Activated T-cell treated with anti-CD3 and anti-CD28 coated beads, Interleukin-2, amount 50 U/mL, for 48 hours (primary cell): Measurements from ENCODE around the gene VPS54.
A peak's percentile ranks its signal among the peaks of the same experiment; 100 is the strongest.

Experiments
- DNase-seq, 2 experiments: peaks; one replicate each; pipeline ENCODE4 v3.0.0-alpha.2; 2020

Gene VPS54, protein sequence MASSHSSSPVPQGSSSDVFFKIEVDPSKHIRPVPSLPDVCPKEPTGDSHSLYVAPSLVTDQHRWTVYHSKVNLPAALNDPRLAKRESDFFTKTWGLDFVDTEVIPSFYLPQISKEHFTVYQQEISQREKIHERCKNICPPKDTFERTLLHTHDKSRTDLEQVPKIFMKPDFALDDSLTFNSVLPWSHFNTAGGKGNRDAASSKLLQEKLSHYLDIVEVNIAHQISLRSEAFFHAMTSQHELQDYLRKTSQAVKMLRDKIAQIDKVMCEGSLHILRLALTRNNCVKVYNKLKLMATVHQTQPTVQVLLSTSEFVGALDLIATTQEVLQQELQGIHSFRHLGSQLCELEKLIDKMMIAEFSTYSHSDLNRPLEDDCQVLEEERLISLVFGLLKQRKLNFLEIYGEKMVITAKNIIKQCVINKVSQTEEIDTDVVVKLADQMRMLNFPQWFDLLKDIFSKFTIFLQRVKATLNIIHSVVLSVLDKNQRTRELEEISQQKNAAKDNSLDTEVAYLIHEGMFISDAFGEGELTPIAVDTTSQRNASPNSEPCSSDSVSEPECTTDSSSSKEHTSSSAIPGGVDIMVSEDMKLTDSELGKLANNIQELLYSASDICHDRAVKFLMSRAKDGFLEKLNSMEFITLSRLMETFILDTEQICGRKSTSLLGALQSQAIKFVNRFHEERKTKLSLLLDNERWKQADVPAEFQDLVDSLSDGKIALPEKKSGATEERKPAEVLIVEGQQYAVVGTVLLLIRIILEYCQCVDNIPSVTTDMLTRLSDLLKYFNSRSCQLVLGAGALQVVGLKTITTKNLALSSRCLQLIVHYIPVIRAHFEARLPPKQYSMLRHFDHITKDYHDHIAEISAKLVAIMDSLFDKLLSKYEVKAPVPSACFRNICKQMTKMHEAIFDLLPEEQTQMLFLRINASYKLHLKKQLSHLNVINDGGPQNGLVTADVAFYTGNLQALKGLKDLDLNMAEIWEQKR

DNA sequence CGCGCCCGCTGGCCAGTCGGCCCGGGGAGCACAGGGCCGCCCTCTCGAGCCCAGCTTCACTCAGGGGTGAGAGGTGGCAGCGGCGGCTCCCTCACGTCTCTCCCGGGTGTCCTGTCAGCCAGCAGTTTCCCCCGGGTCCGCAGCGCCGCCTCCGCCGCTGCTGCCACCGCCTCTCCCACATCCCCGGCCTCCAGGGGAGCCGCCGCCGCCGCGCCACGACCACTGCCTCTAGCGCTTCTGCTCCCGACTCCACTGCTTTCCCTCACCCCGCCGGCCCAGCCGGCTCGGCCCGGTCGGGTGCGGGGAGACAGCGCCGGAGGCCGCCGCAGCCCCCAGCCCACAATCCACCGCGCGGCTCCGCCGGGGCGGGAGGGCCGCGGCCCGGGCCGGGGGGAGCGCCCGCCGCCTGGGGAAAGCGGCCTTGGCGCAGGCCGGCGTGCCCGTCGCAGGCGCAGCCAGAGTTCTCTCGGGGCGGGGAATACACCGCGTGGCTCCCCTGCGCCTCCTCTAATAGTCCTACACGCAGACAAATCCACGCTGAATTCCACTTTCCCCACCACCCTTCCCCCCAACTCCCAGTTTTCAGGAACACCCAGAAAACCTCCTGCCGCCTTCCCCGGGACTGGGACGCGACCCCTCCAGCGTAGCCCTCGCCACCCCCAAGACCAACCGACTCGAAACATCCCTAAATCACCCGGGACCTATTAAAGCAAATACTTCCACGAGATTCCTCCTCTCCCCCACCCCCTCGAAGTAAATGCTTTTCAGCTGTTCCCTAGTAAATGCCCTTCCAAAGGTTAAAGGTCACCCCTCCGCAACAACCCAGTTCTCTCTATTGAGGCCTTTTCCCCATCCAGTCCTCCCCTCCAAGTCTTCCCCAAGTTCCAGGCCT, at the start of gene VPS54:
TSS of gene VPS54 (minus strand) at position 346 of the 892 bp plus-strand sequence. CDS start 35,429 bp downstream, outside the sequence.
- peak; percentile 70 to 80 for DNase-seq

GRCh38 chr2:64067326-64067725, 48.1 kb upstream of the VPS54 start:
- DNase-seq: no peak

GRCh38 chr2:64065516-64065915, 46.3 kb upstream of the VPS54 start:
- DNase-seq: no peak

DNA sequence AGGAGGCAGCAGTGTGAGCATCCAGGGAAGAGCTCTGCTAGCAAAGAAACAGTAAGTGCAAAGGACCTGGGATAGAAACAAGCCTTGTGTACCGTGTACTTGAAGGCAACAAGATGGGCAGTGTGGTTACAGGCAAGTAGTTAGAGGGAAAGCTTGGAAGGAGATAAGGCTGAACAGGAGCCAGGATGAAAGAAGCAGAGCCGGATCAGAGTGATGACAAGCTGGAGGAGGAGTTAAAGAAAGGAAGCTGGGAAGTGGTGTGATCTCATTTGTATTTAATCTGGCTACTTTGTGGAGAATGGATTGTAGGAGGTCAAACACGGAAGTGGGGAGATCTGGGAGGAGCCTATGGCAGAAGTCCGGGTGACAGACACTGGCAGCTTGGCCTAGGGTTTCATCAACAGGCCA, 44.7 kb upstream of the VPS54 start:
- no peak for DNase-seq

DNA sequence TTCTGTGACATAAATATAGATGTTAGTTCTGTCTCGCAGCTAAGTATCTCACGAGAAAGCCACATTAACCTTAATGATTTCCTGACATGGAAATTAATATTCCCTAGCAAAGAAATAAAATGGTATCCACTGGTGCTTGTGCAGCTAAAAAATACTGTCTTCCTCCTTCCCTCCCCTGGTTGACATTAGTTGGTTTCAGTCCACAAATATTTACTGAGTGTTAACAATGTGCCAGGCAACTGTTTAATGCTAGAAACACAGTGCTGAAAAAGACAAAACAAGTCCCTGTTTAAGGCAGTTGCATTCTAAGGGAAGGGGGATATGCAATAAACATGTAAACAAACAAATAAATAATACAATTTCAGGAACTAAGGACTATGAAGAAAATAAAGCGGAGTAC, 44.2 kb upstream of the VPS54 start:
- no peak for DNase-seq

DNA sequence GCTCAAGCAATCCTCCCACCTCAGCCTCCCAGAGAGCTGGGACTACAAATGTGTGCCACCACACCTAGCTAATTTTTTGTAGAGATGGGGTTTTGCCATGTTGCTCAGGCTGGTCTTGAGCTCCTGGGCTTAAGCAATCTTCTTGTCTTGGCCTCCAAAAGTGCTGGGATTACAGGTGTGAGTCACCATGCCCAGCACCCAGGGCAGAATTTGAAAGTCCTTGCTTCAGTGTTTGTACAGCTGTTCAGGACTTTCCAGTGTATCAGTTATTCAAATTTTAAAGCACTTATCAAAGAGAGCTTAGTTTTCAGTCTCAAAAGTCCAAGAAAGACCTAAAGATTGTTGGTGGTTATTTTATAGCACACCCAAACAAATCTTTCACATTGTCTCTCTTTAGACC, 43.6 kb upstream of the VPS54 start:
- no peak for DNase-seq

DNA sequence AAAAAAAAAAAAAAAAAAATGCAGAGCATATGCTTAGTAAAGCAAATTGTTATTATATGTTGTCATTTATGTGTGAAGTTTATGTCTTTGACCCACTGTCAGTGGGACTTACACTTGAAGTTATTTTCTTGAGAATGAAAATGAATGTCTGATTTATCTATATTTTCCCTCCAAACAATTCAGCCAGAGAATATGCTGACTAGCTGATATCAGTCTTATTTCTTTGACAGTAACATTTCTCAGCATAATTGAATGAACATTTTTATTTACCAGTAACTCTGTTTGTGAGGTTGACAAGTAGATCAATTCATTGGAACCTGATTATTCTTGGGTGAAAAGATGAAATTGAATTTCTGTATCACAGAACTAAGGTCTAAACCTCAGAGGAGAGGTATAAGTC, 40.0 kb upstream of the VPS54 start:
- DNase-seq: no peak

DNA sequence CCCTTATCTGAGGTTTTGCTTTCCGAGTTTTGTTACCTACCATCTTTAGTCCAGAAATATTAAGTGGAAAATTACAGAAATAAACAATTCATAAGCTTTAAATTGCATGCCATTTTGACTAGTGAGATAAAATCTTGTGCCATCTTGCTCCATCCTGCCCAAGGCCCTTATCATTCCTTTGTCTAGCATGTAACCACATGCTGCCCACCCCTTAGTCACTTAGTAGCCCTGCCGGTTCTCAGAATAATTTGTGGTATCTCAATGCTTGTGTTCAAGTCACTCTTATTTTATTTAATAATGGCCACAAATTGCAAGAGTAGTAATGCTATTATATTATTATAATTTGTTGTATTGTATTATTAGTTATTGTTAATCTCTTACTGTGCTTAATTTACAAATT, 36.8 kb upstream of the VPS54 start:
- no peak for DNase-seq

DNA sequence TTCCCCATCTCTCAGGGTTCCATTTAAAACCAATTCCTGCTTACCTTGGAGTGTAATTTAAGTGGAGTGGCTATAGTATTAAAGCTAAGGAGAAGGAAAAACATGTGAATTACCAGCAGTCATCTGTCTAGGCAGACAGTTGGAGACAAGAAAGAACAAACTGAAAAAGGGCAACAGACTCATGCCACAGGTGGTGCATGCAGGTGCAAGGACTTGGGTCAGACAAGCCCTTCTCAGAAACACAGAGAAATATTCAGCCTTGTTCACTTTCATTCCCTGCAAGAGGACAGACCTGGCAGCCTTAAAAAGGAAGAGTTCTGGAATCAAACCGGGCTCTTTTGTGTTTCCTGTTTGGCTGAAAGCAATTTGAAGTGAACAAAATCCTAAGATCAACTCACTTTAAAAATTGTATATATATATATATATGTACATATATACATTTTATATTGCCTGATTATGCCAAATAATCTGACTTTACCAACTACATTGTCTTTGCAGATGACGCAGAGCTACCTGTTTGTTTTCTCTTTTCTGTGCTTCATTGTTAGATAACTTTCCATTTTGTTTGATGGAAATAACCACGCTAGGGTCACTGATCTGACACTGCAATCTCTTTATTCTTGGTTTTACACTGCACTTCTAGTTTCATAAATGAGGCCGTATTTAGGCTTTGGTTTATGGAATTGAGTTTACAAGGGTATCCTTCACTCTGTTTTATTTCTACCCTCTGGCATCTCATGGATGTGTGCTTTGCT, 35.1 kb upstream of the VPS54 start:
- DNase-seq: no peak

DNA sequence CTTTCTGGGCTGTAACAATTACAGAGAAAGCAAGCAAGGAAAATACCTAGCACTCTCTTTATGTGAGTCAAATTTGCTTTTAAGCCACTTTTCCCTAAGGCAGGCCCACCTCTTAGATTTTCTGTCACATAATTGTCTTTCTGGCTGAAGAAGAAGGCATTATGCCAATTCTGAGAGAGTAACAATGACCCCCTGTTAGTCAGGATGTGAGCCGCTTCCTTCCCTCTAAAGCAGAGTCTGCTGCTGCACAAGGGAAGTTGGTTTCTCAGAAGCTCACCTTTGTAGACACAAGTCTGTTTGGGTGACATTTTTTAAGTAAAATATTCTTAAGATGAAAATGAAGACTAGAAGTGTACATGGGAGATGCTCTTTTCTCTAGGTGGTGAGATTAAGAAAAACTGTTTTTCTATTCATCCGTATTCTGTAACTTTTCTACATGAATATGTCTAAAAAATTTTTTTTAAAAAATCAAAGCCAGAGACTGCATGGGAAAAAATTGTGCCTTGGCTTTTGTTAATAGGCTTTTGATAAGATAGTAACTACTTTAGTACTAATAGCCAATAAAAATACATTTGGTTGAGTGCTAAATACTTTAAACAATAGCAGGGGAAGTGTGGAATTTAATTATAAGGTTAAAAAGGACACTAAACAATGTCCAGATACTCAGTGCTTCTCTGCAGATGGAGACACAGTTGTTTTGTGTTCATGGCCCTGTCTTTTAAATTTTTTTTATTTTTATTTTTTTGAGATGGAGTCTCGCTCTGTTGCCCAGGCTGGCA, 33.4 kb upstream of the VPS54 start:
- no peak for DNase-seq

GRCh38 chr2:64049633-64050220, 30.5 kb upstream of the VPS54 start:
- peak; percentile 74 to 77 for DNase-seq

GRCh38 chr2:64045938-64046337, 26.7 kb upstream of the VPS54 start:
- DNase-seq: no peak

DNA sequence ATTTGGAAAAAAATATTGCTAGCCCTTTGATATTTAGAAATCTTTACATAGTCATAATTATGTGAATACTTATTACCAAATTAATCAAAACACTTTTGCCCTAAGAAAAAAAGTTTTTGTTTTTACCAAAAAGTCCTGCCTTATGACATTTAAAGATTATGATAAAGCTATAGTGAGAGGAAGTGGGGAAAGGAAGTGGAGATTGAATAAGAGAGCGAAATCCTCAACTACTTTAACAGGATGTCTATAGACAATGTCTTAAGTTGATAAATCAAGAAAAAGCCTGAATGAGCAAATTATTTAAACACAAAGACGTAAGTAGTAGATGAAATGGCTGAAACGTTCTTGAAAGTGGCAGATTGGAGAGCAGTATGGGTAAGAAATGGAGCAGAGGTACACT, 20.9 kb upstream of the VPS54 start:
- no peak for DNase-seq

DNA sequence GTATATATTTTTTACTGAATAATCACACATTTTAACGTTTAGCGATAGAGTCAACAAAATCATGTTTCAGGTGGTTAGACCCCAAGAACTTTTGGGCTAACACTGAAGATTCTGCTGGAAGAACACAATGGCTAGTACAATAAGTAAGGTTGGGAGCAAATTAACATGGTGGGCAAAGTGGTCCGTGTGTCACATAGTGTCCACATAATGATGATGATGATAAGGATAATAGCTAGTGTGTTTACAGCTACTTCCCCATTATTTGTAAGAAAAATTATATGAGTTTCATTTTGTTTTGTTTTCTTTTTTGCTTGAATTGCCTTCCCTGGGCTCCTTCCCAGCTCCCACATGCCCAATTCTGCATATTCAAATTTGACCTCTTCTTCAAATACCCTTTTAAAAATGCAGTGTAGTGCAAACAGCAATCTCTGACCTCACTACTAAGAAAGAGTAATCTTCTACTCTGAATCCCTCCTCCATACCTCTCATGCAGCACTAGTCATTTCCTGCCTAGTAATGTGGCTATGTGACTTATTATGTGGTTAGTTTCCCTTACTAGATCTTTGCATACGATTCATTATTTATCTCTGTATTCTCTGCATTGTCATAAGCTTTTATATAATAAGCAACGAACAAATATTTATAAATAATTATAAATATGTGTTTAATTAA, 16.9 kb upstream of the VPS54 start:
- peak in 1 of 2 experiments; percentile 40 for DNase-seq

DNA sequence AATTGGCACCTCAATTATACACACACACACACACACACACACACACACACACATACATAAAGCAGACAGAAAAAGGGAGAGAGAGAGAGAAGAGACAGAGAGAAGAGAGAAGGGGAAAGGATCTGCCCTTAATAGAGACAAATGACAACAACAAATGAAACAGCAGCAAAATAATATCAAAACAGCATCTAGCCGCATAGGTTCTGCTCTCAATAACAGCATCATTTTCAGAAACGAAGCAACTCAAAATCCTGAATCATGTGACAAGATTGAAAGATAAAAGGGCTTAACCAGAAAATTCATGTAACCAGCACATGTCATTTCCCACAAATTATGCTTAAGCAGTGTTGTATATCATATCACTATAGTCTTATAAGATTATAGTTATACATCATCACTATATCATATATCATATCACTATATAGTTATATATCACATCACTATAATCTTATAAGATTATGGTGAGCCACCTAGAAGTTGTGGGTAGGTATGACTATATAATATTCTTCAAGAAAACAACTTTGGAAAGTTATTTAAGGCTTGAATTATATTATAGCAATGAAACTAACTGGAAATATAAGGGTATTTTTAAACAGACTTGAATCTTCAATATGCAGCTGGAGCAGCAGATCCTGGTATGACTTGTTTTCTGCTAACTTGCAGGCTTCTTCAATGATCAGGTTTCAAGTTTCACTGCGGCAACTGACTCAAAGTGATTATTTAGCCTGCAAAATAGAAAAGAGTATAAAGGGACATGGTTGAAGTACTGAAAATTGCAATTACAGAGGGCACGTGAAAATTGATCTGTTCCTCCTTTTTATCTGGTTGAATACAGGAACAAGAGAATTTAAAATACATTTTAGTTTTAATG, 16.1 kb upstream of the VPS54 start:
- DNase-seq: no peak

DNA sequence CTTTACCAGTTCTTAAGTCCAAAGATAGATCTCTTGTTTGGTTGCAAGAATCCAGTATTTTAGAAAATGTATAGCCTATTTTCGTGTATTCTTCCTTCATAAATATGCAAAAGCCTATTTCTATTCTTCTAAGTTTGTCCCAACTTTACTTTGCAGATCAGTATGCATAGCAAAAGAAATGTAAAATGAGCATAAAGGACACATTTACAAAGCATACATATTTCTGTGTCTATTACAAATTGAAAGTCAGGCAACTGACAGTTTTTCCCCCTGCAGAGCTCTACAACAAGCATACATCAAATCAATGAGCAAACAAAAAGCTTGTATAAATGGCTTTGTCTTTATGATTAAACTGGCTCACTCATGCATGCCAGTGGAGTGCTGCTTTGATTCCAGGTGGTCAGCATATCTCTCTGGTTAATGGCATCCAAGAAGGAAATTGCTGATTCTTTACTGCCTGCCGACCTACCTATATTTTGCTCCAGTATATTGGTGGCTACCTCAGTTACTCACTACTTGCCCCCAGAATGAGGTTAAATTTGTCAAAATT, 10.0 kb upstream of the VPS54 start:
- DNase-seq: no peak

- DNase-seq: no peak
Observed at GRCh38 chr2:64025741-64026140, 6.5 kb upstream of the VPS54 start.

DNA sequence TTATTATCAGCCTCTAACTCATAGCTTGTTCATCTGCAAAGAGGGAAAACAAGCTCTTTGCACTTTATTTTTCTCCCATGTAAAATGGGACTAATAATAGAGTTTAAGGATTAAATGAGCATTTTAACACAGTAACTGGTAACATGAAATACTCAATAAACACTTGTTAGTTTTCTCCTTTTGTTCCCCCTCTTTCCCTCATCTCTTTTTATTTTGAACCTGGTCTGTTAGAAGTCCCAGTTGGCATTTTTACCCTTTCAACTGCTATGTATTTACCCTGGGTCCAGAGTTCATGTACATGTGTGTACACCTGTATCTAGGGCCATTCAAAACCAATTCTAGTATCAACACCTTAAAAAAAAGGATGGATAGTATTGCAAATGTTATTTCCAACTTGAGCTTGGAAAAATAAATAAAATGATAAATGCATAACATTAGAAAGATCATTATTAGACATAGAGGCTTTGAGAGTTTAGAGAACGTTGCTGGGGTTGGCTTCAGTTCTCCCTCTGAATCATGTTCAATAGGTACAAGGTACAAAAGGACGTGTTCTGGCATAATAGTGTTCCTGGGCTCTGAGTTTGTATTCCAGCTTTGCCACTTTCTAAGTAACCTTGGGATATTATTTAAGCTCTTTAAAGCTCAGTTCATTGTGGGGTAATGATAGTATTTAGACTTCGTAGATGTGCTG, 5.2 kb upstream of the VPS54 start:
- no peak for DNase-seq
